ENCODE results near the gene UNKL. TPM values are rescaled to one million over a fixed set of nuclear protein-coding genes. Genes with fewer than 3 reads are reported as not detected.
A peak's percentile ranks its signal among the peaks of the same experiment; 100 is the strongest.

Gene UNKL
- total and polyA plus RNA-seq, 7 donors, result 17.3 to 58.7 (median 32.6) TPM

GRCh38 chr16:1340730-1341494 is 73.6 kb downstream of the UNKL start:
- Histone ChIP-seq H3K36me3 (ENCODE audit: insufficient read depth in 1 of 2, low read depth in 1 of 2) (no peaks in the 10 kb centered on the region), H3K9me3 (no peaks in the 10 kb centered on the region), H3K4me1 (peaks cover 5% of the 10 kb centered on the region), H3K27ac (no peak overlapping the region), H3K27me3 (ENCODE audit: insufficient read depth in 3 of 3, low read length in 2 of 3) (peaks cover 0 to 2% (median 0%) of the 10 kb centered on the region in 3 donors), H3K4me3 (no peak overlapping the region)
- 62 to 72% (median 64%) methylated on average over 36 of the region's 36 CpGs for WGBS, 3 donors
- DNase-seq (no peak), ATAC-seq (no peak)
- no peak for TF ChIP-seq CTCF (IDR thresholded peaks at IDR 0.05)
- intact Hi-C loops (cut with DNase I), result no loop called here

GRCh38 chr16:1338855-1339675 is 75.4 kb downstream of the UNKL start:
- intact Hi-C loops (cut with DNase I), result no loop called here
- DNase-seq (no peak), ATAC-seq (no peak)
- Histone ChIP-seq H3K36me3 (ENCODE audit: insufficient read depth in 1 of 2, low read depth in 1 of 2) (no peaks in the 10 kb centered on the region), H3K9me3 (no peaks in the 10 kb centered on the region), H3K27ac (no peak overlapping the region), H3K4me1 (peaks cover 5% of the 10 kb centered on the region), H3K4me3 (no peak overlapping the region), H3K27me3 (ENCODE audit: insufficient read depth in 3 of 3, low read length in 2 of 3) (peaks cover 0 to 11% (median 8%) of the 10 kb centered on the region in 3 donors)
- no peak for TF ChIP-seq CTCF (IDR thresholded peaks at IDR 0.05)
- 59 to 65% (median 63%) methylated on average over 25 to 31 of the region's 31 CpGs for WGBS, 3 donors

GRCh38 chr16:1338119-1338730 is 76.3 kb downstream of the UNKL start:
- H3K4me3 ChIP-seq, result no peak overlapping the region
- H3K36me3 ChIP-seq (ENCODE audit: insufficient read depth in 1 of 2, low read depth in 1 of 2), result no peaks in the 10 kb centered on the region
- H3K9me3 ChIP-seq, result no peaks in the 10 kb centered on the region
- DNase-seq, result no peak
- peaks cover 0 to 19% (median 14%) of the 10 kb centered on the region in 3 donors for H3K27me3 ChIP-seq (ENCODE audit: insufficient read depth in 3 of 3, low read length in 2 of 3)
- intact Hi-C loops (cut with DNase I), result no loop called here
- H3K27ac ChIP-seq, result no peak overlapping the region
- WGBS, 3 donors, result 52 to 64% (median 53%) methylated on average over 24 to 30 of the region's 30 CpGs
- TF ChIP-seq CTCF (IDR thresholded peaks at IDR 0.05), result peak; percentile 28
- H3K4me1 ChIP-seq, result peaks cover under 1% of the 10 kb centered on the region
- ATAC-seq, result no peak

GRCh38 chr16:1337486-1337885 is 77.0 kb downstream of the UNKL start:
- intact Hi-C loops (cut with DNase I), result no loop called here
- Histone ChIP-seq H3K27me3 (ENCODE audit: insufficient read depth in 3 of 3, low read length in 2 of 3) (peaks cover 0 to 26% (median 18%) of the 10 kb centered on the region in 3 donors), H3K4me1 (no peaks in the 10 kb centered on the region), H3K4me3 (no peak overlapping the region), H3K36me3 (ENCODE audit: insufficient read depth in 1 of 2, low read depth in 1 of 2) (no peaks in the 10 kb centered on the region), H3K9me3 (no peaks in the 10 kb centered on the region), H3K27ac (no peak overlapping the region)
- no peak for TF ChIP-seq CTCF (IDR thresholded peaks at IDR 0.05)
- no peak for ATAC-seq
- 19 to 28% (median 26%) methylated on average over 9 of the region's 9 CpGs for WGBS, 3 donors
- DNase-seq, result no peak

Measured in psoas muscle (tissue), 8 donors.